ENCODE data around the gene COBL.

COBL gene

GRCh38 chr7:51034521-51035264 is 281.9 kb downstream of the COBL start:
- Histone ChIP-seq H3K4me3 (ENCODE audit: low read depth, low read length) (no peak overlapping the region), H3K27me3 (replicated peaks) (no peaks in the 10 kb centered on the region), H3K27ac (peak overlapping the region; percentile 60), H3K36me3 (replicated peaks) (no peaks in the 10 kb centered on the region)
- DNase-seq = peak; percentile 68
- in situ Hi-C loops (cut with HindIII; ENCODE audit: low pct_ligation_motif_present, low sequenced_read_pairs) = no loop called here
- TF ChIP-seq, protein P1, sequence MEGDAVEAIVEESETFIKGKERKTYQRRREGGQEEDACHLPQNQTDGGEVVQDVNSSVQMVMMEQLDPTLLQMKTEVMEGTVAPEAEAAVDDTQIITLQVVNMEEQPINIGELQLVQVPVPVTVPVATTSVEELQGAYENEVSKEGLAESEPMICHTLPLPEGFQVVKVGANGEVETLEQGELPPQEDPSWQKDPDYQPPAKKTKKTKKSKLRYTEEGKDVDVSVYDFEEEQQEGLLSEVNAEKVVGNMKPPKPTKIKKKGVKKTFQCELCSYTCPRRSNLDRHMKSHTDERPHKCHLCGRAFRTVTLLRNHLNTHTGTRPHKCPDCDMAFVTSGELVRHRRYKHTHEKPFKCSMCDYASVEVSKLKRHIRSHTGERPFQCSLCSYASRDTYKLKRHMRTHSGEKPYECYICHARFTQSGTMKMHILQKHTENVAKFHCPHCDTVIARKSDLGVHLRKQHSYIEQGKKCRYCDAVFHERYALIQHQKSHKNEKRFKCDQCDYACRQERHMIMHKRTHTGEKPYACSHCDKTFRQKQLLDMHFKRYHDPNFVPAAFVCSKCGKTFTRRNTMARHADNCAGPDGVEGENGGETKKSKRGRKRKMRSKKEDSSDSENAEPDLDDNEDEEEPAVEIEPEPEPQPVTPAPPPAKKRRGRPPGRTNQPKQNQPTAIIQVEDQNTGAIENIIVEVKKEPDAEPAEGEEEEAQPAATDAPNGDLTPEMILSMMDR (IDR thresholded peaks at IDR 0.05; ENCODE audit: low read depth, low read length, missing control alignments) = no peak

GRCh38 chr7:51033727-51034520 is 282.7 kb downstream of the COBL start:
- H3K27ac ChIP-seq = peak overlapping the region; percentile 60
- no peak overlapping the region for H3K4me3 ChIP-seq (ENCODE audit: low read depth, low read length)
- in situ Hi-C loops (cut with HindIII; ENCODE audit: low pct_ligation_motif_present, low sequenced_read_pairs) = no loop called here

GRCh38 chr7:51031791-51032515 is 284.7 kb downstream of the COBL start:
- in situ Hi-C loops (cut with HindIII; ENCODE audit: low pct_ligation_motif_present, low sequenced_read_pairs) = no loop called here
- Histone ChIP-seq H3K4me3 (ENCODE audit: low read depth, low read length) (no peak overlapping the region), H3K36me3 (replicated peaks) (no peaks in the 10 kb centered on the region), H3K27me3 (replicated peaks) (no peaks in the 10 kb centered on the region), H3K27ac (no peak overlapping the region)
- no peak for DNase-seq
- TF ChIP-seq, protein P1 (IDR thresholded peaks at IDR 0.05; ENCODE audit: low read depth, low read length, missing control alignments) = no peak

More at GRCh38 chr7:51033727-51034520, 282.7 kb downstream of the COBL start:
- Histone ChIP-seq H3K27me3 (replicated peaks) (no peaks in the 10 kb centered on the region), H3K36me3 (replicated peaks) (no peaks in the 10 kb centered on the region)
- no peak for DNase-seq
- TF ChIP-seq, protein P1 (IDR thresholded peaks at IDR 0.05; ENCODE audit: low read depth, low read length, missing control alignments) = no peak

GRCh38 chr7:51031216-51031615 is 285.4 kb downstream of the COBL start:
- Histone ChIP-seq H3K4me3 (ENCODE audit: low read depth, low read length) (no peak overlapping the region), H3K27ac (no peak overlapping the region), H3K36me3 (replicated peaks) (no peaks in the 10 kb centered on the region), H3K27me3 (replicated peaks) (no peaks in the 10 kb centered on the region)
- DNase-seq = no peak
- TF ChIP-seq, protein P1 (IDR thresholded peaks at IDR 0.05; ENCODE audit: low read depth, low read length, missing control alignments) = no peak
- in situ Hi-C loops (cut with HindIII; ENCODE audit: low pct_ligation_motif_present, low sequenced_read_pairs) = no loop called here

DNA sequence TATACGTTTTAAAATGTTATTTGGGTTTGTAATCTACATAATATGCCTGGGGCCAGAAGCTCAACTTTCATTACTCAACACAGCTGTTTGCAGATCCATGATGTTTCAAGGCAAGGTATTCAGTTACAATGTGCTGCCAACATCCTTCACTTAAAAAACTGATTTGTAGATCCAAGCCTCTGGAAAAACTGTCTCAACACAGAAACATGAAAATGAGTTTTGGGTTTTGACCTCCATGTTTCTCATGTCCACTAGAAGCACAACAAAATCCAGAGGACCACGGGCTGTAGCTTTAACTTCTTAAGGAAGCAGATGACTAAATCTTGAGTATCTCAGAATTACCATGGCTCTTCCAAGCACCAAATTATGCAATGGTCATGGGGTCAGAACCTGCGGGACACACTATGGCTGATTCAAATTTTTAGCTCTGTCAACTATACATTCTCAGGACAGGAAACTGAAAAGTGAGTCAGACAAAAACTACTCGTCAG is 286.9 kb downstream of the COBL start:
- TF ChIP-seq, protein P1 (IDR thresholded peaks at IDR 0.05; ENCODE audit: low read depth, low read length, missing control alignments) = no peak
- DNase-seq = peak; percentile 88
- Histone ChIP-seq H3K4me3 (ENCODE audit: low read depth, low read length) (no peak overlapping the region), H3K27ac (peak overlapping the region; percentile 79), H3K27me3 (replicated peaks) (no peaks in the 10 kb centered on the region), H3K36me3 (replicated peaks) (no peaks in the 10 kb centered on the region)
- in situ Hi-C loops (cut with HindIII; ENCODE audit: low pct_ligation_motif_present, low sequenced_read_pairs) = no loop called here

Data from brain microvascular endothelial cell (primary cell).